WTC11 (cell line): ENCODE data around the gene OR6M1. TPM values are rescaled to one million over a fixed set of nuclear protein-coding genes. Genes with fewer than 3 reads are reported as not detected.

Experiments
- total RNA-seq: library from RNA; stranded (reverse); gene quantifications from 3 replicates; pipeline ENCODE4 v1.2.3, GENCODE V29; 2021

The OR6M1 gene
- total RNA-seq, 1 experiment from 2014 or later, result not detected

Other genes with a start within 250 kb of the OR6M1 start
- 0.37 to 0.79 TPM (median 0.71 TPM) in 3 replicates for gene SCN3B, start 151.7 kb downstream of the OR6M1 start, total RNA-seq
- gene ZNF202, start 64.7 kb downstream of the OR6M1 start, total RNA-seq, result 29.9 to 33.3 TPM (median 32.4 TPM) in 3 replicates
- gene OR6X1, start 51.8 kb downstream of the OR6M1 start, total RNA-seq, result not detected in 3 replicates
- not detected in 3 replicates for gene TMEM225, start 79.3 kb upstream of the OR6M1 start, total RNA-seq
- gene OR8D4, start 95.8 kb upstream of the OR6M1 start, total RNA-seq, result 0.07 TPM in 1 of 3 replicates, not detected in the others
- gene OR4D5, start 133.3 kb upstream of the OR6M1 start, total RNA-seq, result not detected in 3 replicates
- not detected in 3 replicates for gene OR6T1, start 137.5 kb upstream of the OR6M1 start, total RNA-seq
- gene OR10S1, start 171.4 kb upstream of the OR6M1 start, total RNA-seq, result not detected in 3 replicates
- not detected in 3 replicates for gene OR10G6, start 188.8 kb upstream of the OR6M1 start, total RNA-seq
- 0.04 to 0.14 TPM in 2 of 3 replicates, not detected in the other for gene OR10G4, start 206.6 kb upstream of the OR6M1 start, total RNA-seq
- gene OR10G9, start 216.7 kb upstream of the OR6M1 start, total RNA-seq, result not detected in 3 replicates
- not detected in 3 replicates for gene OR10G8, start 220.4 kb upstream of the OR6M1 start, total RNA-seq
- not detected in 3 replicates for gene OR10G7, start 235.0 kb upstream of the OR6M1 start, total RNA-seq